ENCODE measurements around the gene KSR1.

KSR1 gene

GRCh38 chr17:27475070-27475673 lies 18.9 kb downstream of the KSR1 start:
- DNase-seq, result no peak

DNA sequence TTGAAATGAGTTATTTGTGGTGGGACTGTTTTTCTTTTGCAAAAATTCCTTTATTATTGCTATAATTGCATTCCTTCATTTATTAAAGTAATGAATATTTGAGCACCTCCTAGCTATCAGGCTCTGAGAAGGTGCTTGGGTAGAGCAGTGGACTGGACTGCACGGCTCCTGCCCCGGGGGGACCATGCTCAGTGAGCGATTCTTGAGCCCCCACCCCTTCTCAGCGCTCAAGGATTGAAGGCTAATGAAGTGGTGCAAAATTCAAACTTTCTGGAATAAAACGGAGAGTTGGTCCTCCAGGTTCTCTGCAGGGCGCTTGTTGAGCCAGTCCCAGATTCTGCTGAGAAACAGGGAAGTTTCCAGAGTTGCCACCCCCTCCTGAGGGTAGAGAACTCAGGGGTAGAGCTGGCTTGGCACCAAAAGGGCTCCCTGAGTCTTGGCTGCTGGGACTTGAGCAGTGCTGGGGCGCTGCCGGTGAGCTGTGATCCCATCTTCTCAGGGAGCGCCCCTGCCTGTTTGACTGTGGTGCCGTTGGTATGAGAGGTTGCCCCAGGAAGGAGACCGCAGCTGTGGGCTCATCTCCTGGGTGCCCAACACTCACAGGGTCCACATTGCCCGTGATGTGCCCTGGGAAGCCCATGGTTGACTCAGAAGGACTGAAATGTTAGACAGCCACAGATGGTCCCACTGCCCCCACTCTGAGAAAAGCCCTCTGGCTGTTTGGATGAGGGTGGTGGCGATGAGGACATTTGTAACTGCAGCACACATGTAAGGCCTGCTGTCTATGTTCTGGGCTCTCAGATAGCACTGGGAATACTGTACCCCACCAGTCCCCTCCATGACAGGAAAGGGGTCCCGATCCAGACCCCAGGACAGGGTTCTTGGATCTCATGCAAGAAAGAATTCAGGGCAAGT lies 20.0 kb downstream of the KSR1 start:
- DNase-seq, result no peak

- no peak for DNase-seq
Measured at GRCh38 chr17:27477050-27477888, 21.0 kb downstream of the KSR1 start.

GRCh38 chr17:27477971-27478684 lies 21.9 kb downstream of the KSR1 start:
- no peak for DNase-seq

DNA sequence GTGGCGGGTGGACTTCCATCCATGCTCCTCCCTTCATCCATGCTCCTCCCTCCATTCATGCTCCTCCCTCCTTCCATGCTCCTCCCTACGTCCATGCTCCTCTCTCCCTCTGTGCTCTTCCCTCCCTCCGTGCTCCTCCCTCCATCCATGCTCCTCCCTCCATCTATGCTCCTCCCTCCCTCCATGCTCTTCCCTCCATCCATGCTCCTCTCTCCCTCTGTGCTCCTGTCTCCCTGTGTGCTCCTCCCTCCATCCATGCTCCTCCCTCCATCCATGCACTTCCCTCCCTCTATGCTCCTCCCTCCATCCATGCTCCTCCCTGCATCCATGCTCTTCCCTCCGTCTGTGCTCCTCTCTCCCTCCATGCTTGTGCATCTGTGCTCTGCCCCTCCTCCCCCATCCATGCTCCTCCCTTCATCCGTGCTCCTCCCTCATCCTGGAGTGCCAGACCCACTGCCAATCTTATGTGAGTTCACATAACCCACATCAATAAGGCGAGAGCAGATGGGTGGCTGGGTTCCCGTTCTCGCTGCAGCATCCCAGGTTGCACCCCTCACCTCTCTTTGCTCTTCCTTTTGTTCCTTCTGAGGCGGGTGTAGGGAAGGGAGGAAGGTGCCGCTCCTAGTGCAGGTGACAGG lies 22.8 kb downstream of the KSR1 start:
- DNase-seq, result no peak

DNA sequence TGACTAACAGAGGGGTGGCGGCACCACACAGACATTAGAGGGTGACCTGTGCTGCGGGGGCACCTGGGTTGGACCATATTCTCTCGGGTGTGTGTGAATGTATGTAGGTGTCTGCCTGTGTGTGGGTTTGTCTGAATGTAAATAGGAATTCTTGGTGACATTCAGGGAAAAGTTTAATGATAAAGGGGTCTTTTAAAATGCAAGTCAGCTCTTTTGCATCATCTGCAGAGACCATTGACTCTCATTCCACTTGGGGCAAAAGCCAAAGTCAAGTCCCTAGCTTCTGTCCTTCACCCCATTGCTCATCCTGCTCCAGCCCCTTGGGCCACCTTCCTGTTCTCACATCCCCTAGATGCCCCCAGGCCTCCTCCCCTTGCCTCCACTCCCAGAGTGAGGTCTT lies 23.6 kb downstream of the KSR1 start:
- no peak for DNase-seq

GRCh38 chr17:27480699-27481098 lies 24.5 kb downstream of the KSR1 start:
- DNase-seq, result no peak

- DNase-seq, result peak; percentile 54
Measured at GRCh38 chr17:27481327-27481726, 25.1 kb downstream of the KSR1 start.

GRCh38 chr17:27485125-27485524 lies 28.9 kb downstream of the KSR1 start:
- DNase-seq, result no peak

DNA sequence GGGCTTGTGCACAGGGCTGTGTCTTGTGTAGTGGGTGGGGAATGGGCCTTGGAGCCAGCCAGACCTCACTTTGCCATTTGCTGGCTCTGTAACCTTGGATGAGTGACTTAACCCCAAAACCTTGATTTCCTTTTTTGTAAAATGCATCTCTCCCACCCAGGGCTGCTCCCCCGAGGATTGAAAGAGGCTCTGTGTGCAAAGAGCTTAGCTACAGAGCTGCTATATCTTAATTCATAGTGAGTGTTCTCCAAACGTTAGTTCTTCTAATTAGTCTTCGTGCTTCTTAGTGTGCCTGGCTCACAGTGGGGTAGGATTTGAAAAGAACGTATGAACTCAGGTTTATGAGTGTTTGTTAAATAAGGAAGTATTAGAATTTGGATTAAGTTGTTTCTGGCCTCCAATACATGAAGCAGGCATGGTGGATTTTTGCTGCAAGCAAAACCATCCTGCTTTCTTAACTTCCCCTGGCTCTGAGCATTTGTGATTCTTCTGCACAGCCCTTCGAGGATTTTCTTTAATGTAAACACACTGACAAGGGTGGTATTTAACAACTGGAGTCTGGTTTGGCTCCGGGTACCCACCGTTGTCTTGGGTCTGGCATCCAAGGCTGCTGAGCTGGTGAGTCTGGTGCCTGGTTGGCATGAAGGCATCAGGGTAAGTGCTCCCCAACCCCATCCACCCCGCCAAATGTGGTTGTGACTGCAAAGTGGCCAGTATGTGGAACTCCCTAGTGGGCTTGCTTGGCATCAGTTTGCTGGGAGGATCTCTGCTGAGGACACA lies 29.7 kb downstream of the KSR1 start:
- no peak for DNase-seq

GRCh38 chr17:27486741-27487140 lies 30.5 kb downstream of the KSR1 start:
- DNase-seq, result no peak

- no peak for DNase-seq
Measured at GRCh38 chr17:27488231-27488630, 32.0 kb downstream of the KSR1 start.

- no peak for DNase-seq
Measured at GRCh38 chr17:27489045-27489715, 32.9 kb downstream of the KSR1 start.

- DNase-seq, result no peak
Measured at GRCh38 chr17:27490391-27490790, 34.1 kb downstream of the KSR1 start.

- no peak for DNase-seq
Measured at GRCh38 chr17:27491713-27492190, 35.5 kb downstream of the KSR1 start.

DNA sequence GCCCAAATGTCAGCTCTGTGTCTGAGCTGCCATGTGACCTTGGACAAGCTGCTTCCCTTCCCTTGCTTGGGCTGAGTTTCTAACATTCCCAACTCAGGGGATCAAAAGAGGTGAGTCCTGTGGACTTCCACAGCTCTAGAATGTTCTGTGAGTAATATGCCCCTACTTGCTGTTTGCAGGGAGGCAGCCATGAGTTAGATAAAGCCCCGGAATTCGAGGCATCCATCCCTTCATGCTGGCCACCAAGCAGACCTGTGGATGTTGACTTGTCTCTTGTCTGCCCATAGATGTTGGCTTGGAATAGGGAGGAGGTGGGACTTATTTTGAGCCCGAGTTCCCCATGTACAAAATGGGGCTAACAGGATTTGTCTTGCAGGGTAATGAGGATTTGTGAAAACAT lies 36.2 kb downstream of the KSR1 start:
- DNase-seq, result no peak

DNA sequence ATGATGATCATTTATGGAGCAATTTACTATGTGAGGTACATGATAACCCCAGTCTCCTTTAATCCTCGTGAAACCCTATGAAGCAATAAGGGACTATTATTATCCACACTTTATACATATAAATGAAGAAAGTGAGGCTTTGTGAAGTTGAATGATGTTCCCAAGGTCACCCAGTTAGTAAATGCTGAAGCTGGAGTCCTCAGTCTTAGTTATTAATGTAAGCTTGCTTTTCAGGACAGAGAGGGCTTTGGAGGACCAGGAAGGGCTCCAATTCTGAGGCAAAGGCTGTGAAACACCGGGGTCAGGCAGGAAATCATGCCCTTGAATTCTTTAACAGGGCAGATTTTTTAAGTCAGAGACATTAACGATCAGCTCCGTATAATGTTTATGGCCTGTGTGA lies 36.8 kb downstream of the KSR1 start:
- DNase-seq, result no peak

- DNase-seq, result no peak
Measured at GRCh38 chr17:27494192-27495091, 38.2 kb downstream of the KSR1 start.

GRCh38 chr17:27495460-27495859 lies 39.2 kb downstream of the KSR1 start:
- no peak for DNase-seq

DNA sequence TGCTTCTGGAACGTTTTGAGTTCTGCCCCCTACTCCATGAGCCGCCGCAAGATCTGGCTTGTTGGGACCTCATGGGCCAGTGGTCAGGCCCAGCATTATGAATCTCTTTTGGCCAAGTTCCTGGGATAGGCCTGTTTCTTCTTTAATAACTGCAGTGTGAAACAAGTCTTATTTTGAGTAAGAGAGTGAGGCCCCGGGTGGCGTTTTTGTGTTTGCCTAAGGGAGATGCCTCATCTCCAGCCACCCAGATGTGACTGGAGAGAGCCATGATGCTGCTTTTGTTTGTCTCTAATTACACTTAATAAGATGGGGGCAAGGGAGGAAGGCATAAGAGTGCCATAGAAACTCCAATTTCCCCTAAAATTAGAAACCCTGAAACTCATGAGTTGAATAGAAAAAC lies 39.8 kb downstream of the KSR1 start:
- DNase-seq, result no peak
